ENCODE data around the gene RTN4. TPM values are rescaled to one million over a fixed set of nuclear protein-coding genes. Genes with fewer than 3 reads are reported as not detected.
"Not testable (repeated sequence)": the region's sequence is repeated elsewhere in the genome, so short reads cannot be mapped to it uniquely, and the experiment has no call there.

Gene RTN4
- total RNA-seq, 1 donor from 2014 or later, result 819 TPM

GRCh38 chr2:55093381-55093780, 43.1 kb upstream of the RTN4 start:
- Mint-ChIP-seq H3K4me3 (ENCODE audit: unreplicated experiment) (no peak overlapping the region), H3K36me3 (ENCODE audit: low read depth) (no peaks in the 10 kb centered on the region), H3K27me3 (ENCODE audit: low read depth) (no peaks in the 10 kb centered on the region), H3K27ac (ENCODE audit: unreplicated experiment) (peak overlapping the region; percentile 78), H3K4me1 (ENCODE audit: low read depth) (peaks cover 23% of the 10 kb centered on the region), H3K9me3 (ENCODE audit: low read depth) (no peaks in the 10 kb centered on the region)
- TF ChIP-seq CTCF (IDR thresholded peaks at IDR 0.05), result no peak
- DNase-seq (ENCODE audit: low spot score), result no peak

- H3K27ac Mint-ChIP-seq (ENCODE audit: unreplicated experiment), result no peak overlapping the region
- no peak for DNase-seq (ENCODE audit: low spot score)
- peaks cover 32% of the 10 kb centered on the region for H3K4me1 Mint-ChIP-seq (ENCODE audit: low read depth)
- no peaks in the 10 kb centered on the region for H3K9me3 Mint-ChIP-seq (ENCODE audit: low read depth)
- no peaks in the 10 kb centered on the region for H3K36me3 Mint-ChIP-seq (ENCODE audit: low read depth)
- H3K4me3 Mint-ChIP-seq (ENCODE audit: unreplicated experiment), result no peak overlapping the region
- H3K27me3 Mint-ChIP-seq (ENCODE audit: low read depth), result no peaks in the 10 kb centered on the region
- no peak for TF ChIP-seq CTCF (IDR thresholded peaks at IDR 0.05)
Measured at GRCh38 chr2:55092439-55092838, 42.2 kb upstream of the RTN4 start.

GRCh38 chr2:55091681-55092080, 41.4 kb upstream of the RTN4 start:
- H3K27ac Mint-ChIP-seq (ENCODE audit: unreplicated experiment); DNase-seq (ENCODE audit: low spot score); H3K27me3 Mint-ChIP-seq (ENCODE audit: low read depth); H3K9me3 Mint-ChIP-seq (ENCODE audit: low read depth); H3K36me3 Mint-ChIP-seq (ENCODE audit: low read depth); H3K4me3 Mint-ChIP-seq (ENCODE audit: unreplicated experiment): not testable (repeated sequence)
- H3K4me1 Mint-ChIP-seq (ENCODE audit: low read depth), result peaks cover 34% of the 10 kb centered on the region

- Mint-ChIP-seq H3K27ac (ENCODE audit: unreplicated experiment) (no peak overlapping the region), H3K27me3 (ENCODE audit: low read depth) (no peaks in the 10 kb centered on the region), H3K4me3 (ENCODE audit: unreplicated experiment) (no peak overlapping the region), H3K4me1 (ENCODE audit: low read depth) (peaks cover 34% of the 10 kb centered on the region), H3K9me3 (ENCODE audit: low read depth) (no peaks in the 10 kb centered on the region), H3K36me3 (ENCODE audit: low read depth) (no peaks in the 10 kb centered on the region)
- no peak for DNase-seq (ENCODE audit: low spot score)
- no peak for TF ChIP-seq CTCF (IDR thresholded peaks at IDR 0.05)
Measured at GRCh38 chr2:55090702-55091101, 40.5 kb upstream of the RTN4 start.

GRCh38 chr2:55089726-55090125, 39.5 kb upstream of the RTN4 start:
- Mint-ChIP-seq H3K27ac (ENCODE audit: unreplicated experiment) (no peak overlapping the region), H3K4me3 (ENCODE audit: unreplicated experiment) (no peak overlapping the region), H3K27me3 (ENCODE audit: low read depth) (no peaks in the 10 kb centered on the region), H3K4me1 (ENCODE audit: low read depth) (peaks cover 34% of the 10 kb centered on the region), H3K9me3 (ENCODE audit: low read depth) (no peaks in the 10 kb centered on the region), H3K36me3 (ENCODE audit: low read depth) (no peaks in the 10 kb centered on the region)
- no peak for DNase-seq (ENCODE audit: low spot score)
- no peak for TF ChIP-seq CTCF (IDR thresholded peaks at IDR 0.05)

- H3K27ac Mint-ChIP-seq (ENCODE audit: unreplicated experiment), result peak overlapping the region; percentile 80
- H3K4me1 Mint-ChIP-seq (ENCODE audit: low read depth), result peaks cover 22% of the 10 kb centered on the region
Measured at GRCh38 chr2:55088400-55088799, 38.1 kb upstream of the RTN4 start.

More at GRCh38 chr2:55088400-55088799, 38.1 kb upstream of the RTN4 start:
- Mint-ChIP-seq H3K4me3 (ENCODE audit: unreplicated experiment) (no peak overlapping the region), H3K9me3 (ENCODE audit: low read depth) (no peaks in the 10 kb centered on the region), H3K27me3 (ENCODE audit: low read depth) (no peaks in the 10 kb centered on the region), H3K36me3 (ENCODE audit: low read depth) (no peaks in the 10 kb centered on the region)
- DNase-seq (ENCODE audit: low spot score), result no peak
- TF ChIP-seq CTCF (IDR thresholded peaks at IDR 0.05), result no peak

Data from chondrocyte (in vitro differentiated cells).